Hematopoietic multipotent progenitor cell treated with erythropoietin and hydrocortisone succinate and interleukin-3 and kit ligand, for 17 days (in vitro differentiated cells): Measurements from ENCODE around the gene FAM180A.
"Not testable (repeated sequence)": the region's sequence is repeated elsewhere in the genome, so short reads cannot be mapped to it uniquely, and the experiment has no call there.

Experiments
- DNase-seq: peaks from one replicate; pipeline ENCODE4 v3.0.0-alpha.2; 2015; ENCODE audit warnings: low spot score

The FAM180A gene

DNA sequence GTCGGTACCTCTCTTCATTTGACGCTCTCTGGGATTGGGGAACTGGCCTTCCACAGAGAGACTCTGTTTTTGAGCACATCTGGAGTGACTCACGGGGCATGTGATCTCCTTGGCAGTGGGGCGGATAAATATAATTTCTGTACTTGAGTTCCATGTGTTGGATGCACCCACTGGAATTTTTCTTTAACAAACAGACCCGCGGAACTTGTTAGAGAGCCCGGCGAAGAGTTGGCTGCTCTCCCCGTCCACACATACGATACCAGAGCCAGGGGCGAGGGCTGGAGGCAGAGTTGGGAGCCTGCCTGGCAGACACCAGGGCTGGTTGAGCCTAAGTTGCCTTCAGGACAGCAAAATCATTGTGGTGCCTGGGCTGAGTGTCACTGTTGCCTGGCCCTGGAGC, at the start of gene FAM180A:
FAM180A (minus strand) TSS at position 44 of the 400 bp plus-strand sequence. CDS start 233 bp downstream, outside the sequence.
- no peak for DNase-seq

DNA sequence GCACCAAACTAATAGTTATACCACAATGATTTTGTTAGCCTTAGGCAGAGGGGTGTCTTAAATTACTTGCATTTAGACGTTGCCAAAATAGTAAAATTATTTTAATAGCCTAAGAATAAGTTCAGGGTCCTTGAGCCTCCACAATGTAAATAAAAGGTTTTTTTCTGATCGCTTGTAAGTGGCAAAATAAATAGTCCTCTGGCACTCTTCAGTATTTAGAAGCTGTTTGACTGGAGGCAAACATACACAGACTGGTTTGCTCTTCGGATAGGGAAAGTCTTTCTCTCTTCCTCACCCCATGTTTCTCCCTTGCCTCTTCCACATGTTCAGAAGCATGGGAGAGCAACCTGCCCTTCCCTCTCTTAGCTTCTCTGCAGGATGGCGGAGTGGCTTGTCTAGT, 49.5 kb upstream of the FAM180A start:
- DNase-seq, result no peak

DNA sequence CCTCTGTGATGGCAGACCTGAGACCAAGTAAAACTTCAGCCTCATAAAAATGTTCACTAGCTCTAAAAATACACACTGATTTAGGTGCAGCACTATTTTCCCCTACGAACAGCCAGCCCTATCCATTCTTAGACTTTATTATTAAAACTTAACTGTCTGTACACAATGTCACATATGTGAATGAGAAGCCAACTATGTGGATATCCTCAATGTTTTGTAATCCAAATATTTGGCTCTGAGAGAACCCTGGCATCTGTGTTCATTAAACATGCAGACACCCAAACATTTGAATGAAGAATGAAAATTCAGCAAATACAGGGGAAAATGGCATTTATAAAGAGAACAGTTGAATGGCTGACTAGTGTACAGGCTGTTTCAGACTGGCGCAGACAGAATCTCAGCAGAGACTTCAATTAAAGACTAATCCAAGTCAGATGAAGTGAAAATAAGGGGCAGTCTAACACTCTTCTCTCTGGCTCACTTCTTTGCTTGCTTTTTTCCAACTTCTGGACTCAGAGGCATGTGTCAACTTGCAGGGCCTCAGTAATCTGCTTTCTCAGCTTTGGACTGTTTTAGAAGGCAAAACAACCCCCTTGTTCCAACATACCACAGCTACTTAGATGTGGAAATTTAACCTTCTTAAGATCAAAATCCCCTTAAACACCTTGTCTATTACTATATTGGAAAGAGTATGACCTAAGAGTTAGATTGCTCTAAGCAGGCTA, 47.4 kb upstream of the FAM180A start:
- no peak for DNase-seq

DNA sequence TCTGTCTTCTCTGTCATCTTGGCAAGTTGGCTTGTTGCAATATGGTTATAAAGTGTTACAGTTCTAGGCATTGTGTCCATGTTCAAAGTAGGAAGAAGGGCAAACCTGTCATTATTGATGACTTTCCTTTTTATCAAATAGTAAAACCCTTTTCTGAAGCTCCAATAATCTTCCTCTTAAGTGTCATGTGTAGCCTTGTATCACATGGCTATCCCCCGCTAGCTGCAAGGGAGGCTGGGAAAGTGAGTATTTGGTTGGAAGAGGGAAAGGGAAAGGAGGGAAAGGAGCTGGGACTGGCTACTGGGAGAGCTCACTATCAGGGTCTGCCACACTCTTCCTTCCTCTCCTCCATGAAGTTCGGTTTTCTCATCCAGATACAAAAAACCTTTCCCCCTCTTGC, 45.2 kb upstream of the FAM180A start:
- no peak for DNase-seq

DNA sequence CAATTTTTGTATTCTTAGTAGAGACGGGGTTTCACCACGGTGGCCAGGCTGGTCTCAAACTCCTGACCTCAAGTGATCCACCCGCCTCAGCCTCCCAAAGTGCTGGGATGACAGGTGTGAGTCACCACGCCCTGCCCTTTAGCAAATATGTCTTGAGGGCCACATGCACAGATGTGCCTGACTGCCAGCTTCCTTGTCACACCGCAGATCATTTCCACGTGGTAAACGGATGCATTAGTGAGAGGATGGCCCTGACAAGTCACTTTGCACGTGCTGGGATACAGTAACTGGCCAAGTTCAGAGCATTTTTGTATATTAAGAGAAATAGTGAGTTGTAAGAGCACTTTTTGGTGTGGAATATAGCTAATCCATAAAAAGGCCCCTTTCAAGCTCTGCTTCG, 44.3 kb upstream of the FAM180A start:
- no peak for DNase-seq

DNA sequence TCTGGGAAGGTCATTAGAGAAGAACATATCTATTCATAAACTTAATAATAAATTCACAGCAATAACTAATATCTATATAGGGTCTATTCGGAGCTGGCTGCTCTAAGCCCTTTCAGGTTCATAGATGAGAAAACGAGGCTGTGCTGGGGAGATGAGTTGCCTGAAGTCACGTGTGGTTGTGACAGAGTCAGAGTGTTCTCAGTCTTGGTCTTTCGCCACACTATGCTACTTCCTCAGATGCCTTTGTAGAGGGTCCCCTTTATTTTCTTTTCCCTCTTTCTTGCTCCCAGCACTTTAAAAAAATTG, 43.7 kb upstream of the FAM180A start:
- DNase-seq, result no peak

DNA sequence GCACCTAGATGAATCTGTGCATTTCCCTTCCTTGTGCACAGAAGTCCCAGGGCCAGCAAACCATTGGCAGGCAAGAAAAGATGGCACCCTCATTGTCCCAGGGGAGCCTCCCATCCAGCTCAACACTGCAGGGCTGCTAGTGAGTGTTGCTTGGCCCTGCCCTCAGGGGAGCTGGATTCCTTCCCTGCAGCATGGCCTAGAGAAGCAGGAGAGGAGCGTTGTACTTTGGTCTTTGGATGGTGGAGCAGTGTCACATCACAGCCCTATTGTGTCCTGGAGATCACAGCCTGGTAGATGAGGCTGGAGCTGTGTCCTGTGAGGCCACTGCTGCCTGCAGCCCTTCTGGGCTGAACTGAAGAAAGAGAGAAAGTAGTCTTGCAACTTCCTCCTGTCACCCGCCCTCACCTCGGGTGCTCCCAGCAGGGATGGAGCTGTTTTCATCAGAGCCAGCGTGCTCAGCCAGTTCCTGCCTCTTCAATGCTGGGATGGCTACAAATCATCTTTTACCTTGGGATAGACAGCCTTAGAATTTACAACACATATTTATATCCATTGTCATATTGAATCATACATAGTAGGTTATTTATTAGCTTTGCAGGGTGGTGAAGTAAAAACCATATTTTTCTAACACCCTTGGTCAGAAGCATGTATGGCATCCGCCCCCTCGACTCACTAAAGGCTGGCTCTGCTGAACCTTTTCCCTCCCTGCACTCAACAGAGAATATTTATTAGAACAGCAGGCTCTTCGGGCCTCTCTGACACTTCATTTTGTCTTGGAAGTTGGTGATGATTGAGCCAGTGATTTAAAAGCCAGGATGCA, 43.1 kb upstream of the FAM180A start:
- no peak for DNase-seq

DNA sequence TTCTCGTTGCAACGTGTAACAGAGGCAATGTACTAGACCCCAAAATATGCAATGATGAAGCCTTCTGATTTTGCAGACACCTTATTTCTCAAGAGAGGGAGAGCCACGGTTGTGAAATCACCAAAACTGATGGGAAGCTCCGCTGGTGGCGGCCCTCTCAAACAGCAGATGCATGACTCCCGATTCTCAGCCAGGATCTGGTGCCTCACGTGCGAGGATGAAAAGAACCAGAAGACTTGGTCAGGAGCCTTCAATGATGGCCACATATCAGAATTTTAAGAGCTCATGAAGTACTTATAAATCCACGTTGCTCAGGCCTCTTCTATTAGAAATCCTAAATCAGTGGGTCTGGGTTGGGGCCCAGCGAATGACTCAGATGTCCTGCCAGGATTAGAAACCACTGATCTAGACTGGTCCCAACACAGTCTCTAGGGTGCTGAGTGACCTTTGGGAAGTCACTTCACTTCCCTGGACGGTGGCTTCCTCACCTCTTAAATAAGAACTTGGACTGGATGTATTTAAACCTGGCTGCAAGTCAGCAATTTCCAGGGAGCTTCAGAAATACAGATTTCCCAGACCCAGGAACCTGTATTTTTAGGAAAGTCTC, 41.9 kb upstream of the FAM180A start:
- DNase-seq, result no peak

DNA sequence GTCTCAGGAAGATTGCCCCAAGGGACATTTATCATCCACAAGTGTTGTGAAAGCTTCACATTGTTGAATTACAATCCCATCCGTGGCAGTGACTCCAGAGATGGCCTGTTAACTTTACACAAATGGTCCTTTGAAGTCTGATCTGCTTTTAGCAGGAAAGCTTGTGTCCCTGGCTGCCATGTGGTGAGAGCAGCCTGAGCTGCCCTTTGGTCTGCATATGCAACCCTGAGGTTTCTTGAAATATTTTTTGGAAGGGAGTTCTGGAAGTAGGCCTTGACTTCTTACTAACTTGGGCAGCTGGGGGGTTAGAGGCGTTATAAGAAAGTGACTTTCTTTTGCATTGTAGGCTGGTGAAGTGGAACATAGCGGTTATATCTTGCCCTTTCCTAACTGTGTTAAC, 41.3 kb upstream of the FAM180A start:
- DNase-seq, result no peak

DNA sequence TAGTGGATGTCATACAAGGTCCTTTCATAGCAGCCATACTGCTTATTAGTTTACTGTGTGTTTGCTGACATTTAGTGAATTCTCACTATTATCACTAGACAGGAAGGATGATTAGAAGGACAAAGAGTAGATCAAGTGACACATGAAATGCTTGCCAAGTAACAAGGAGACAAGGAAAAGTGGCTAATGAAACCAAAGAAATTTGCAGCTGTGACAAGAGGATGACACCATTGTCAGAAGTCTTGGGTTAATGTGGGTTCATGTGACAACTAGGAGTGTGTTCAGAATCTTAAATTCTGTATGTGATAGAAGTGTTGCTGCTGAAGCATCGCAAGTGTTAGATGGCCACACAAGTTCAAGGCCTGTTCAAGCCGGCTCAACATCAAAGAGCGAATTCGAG, 40.8 kb upstream of the FAM180A start:
- no peak for DNase-seq

DNA sequence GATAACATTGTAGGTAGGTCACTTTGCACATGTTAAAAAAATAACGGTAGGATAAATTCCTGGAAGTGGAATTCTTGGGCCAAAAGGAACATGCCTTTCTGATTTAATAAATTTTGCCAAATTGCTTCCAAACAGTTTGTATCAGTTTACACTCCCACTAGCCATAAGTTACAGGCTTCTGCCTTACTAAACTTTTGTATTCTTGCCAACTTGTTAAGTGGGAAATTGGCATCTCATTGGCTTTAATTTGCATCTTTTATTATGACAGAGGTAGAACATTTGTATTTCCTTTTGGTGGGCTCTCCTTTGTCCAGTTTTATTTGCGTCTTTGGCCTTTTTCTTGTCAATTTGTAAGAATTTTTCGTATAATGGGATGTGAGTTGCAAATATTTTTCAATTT, 38.3 kb upstream of the FAM180A start:
- DNase-seq, result no peak

DNA sequence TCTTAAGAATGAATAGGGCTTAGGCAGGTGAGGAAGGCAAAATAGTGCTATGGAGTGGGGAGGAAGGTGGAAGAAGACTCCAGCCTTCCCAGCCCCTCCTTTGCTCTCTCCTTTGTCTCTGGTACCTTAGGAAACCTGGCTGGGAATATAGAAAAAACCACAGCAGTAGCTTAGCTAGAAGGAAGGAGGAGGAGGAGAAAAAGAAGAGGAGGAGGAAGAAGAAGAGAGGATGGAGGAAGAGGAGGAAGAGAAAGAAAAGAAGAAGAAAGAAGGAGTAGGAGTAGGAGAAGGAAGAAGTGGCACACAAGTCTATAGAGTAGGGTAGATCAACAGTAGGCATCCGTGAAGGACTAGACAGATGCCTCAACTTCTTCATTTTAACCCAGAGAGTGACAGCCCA, 36.5 kb upstream of the FAM180A start:
- no peak for DNase-seq

DNA sequence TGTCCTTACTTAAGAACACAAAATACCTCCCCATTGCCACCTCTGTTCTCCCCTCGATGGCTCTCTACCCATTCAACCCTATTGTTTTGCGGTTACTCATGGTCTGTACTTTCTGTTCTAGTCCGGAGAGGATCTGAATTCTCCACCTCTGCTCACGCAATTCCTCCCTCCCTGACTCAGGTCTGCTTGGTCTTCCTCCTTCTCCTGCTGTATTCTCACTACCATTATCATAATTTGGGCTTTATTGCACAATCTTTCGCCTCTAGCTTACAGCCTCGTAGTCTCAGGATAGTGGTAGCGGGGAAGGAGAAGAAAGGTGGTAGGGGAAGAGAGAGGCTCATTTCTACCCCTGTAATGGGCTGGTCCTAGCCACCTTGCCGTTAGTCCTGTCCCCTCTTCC, 35.4 kb upstream of the FAM180A start:
- DNase-seq, result no peak

DNA sequence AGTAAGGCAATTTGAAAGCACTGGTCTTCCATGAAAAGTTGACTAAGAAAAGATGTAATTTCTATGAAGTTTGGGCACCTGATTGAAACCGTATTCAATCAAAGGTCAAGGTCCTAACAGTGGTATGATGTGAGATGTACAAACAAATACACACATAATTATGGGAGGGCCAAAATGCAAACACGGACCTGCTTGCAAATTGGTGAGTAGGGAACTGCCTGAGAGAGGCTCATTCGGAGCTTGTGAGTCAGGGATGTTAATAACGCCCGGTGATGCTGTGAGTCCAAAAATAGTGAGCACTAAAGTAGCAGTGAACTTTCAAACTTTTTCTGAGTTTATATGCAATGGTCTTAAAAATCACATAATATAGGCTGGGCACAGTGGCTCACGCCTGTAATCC, 34.2 kb upstream of the FAM180A start:
- DNase-seq, result no peak

DNA sequence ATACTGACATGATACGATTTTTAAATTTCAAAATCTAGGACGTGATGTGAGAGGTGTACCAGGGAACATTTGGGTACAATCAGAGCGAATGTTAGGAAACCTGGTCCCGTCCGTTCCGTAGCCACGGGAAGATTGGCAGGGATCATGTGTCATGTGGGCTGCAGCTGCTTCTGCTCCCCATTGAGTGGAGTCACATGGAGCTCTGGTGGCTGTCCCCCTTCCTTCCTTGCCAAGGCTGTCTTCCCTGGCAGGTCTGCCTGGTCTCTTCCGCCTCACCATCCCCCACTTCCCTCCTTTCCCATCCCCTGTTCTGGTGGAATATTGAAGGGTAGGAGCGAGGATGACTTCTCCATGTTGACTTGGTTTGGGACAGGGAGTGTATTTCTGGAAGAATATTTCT, 33.8 kb upstream of the FAM180A start:
- no peak for DNase-seq

DNA sequence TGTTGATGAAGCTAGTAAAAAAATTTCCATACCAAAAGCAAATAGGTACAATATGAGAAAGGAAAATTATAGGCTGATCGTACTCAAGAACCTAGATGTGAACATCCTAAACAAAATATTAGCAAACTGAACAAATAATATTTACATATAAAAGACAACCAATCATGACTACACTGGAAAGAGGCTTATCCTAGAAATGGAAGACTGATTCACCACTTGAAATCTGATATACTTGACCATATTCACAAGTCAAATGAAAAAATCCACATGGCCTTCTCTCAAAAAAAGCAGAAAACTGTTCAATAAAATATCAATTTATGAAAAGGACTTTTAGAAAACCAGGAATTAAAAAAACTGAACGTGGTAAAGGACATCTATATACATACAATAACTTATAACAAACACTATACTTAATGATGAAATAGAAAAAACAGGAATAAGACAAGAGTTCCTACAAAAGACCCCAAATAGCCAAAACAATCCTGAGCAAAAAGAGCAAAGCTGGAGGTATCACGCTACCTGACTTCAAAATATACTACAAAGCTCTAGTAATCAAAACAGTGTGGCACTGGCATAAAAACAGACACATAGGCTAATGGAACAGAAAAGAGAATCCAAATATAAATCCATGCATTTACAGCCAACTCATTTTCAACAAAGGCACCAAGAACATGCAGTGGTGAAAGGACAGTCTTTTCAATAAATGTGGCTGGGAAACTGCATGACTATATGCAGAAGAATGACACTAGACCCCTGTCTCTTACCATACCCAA, 29.2 kb upstream of the FAM180A start:
- DNase-seq, result no peak

DNA sequence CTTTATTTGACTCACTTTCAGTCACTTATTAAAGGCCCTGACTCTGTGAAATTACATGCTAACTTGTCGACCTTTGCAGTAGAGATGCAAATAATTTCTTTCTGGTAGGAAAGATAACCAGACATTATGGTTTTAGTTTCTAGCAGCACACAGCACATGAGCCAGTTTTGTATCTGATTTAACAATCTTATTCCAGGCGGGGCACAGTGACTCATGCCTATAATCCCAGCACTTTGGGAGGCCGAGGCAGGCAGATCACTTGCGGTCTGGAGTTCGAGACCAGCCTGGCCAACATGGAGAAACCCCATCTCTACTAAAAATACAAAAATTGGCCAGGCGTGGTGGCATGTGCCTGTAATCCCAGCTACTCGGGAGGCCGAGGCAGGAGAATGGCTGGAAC, 27.3 kb upstream of the FAM180A start:
- DNase-seq, result not testable (repeated sequence)

DNA sequence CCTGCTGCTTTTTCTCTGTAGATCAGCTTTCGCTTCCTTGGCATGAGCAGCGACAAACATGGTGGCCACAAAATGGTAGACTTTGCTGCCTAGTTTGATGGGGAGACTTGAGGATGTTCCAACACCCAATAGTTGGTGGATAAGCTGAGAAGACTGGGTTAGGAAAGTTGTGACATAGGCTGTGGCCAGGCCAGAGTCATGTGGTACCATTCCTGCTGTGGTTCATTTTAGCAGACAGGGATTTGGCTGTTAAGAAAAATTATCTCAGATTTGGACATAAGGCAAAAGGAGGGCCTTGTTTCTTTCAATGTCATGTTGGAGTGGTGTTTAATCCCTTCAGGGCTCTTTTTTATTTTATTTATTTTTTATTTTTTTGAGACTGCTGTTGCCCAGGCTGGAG, 26.6 kb upstream of the FAM180A start:
- DNase-seq, result no peak

DNA sequence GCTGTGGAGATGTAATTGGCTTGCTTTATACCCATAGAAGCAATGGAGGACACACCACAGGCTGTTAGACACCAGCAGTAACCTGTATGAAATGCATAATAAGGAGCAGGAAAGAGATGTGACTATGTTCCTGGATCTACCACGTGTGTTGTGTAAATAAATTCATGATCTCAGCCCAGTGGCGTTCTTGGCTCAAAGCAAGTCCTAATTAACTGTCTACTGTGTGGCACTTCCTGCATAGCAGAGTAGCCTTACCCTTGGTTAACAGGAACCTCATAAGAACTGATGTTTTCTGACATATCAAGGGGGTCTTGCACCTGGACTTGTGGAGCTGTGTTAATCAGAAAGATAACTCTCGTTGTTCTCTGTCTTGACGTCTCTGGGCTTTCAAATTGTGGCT, 25.7 kb upstream of the FAM180A start:
- no peak for DNase-seq

DNA sequence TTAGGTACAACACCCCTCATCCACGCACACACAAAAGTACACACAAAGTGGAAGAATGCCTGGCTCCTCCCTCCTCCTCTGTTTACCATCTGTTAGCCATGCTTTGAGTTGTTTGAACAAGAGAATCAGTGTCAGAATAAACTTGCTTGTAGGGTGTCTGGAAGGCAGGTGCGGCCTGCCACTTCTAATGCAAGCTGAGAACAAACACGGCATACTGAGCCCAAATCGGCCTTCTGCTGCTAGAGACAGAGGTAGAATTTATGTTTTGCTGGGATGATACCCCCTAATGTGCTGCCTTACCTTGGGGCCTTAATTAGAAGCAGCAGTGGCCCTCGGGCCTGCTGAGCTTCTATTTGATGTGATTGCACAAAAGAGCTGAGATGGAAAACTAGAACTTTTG, 24.9 kb upstream of the FAM180A start:
- no peak for DNase-seq

DNA sequence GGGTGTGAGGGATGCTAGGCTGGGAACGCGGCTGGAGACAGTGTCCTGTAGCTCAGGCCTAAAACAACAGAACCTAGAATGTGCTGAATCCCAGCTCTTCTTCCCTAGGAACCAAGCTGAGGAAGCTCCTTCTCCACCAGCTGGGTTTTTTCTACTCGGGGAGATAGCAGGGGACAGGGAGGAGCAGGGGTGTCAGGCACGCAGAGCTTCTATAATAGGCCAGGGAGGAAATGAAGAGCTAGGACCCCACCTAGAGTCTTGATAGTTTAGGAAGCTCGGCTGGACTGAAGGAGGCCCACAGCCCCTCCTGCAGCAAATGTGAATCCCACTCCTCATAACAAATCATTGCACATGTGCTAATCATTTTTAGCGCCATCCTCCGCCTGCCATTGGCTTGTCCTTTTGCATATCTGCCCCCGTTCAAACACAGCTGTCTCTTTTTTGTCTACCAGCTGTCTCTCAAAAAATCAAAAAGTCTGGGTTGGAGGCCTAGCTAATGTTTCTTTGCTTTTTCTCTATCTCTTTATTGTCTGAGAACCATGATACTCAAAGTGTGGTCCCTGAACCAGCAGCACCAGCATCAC, 24.1 kb upstream of the FAM180A start:
- DNase-seq, result no peak

DNA sequence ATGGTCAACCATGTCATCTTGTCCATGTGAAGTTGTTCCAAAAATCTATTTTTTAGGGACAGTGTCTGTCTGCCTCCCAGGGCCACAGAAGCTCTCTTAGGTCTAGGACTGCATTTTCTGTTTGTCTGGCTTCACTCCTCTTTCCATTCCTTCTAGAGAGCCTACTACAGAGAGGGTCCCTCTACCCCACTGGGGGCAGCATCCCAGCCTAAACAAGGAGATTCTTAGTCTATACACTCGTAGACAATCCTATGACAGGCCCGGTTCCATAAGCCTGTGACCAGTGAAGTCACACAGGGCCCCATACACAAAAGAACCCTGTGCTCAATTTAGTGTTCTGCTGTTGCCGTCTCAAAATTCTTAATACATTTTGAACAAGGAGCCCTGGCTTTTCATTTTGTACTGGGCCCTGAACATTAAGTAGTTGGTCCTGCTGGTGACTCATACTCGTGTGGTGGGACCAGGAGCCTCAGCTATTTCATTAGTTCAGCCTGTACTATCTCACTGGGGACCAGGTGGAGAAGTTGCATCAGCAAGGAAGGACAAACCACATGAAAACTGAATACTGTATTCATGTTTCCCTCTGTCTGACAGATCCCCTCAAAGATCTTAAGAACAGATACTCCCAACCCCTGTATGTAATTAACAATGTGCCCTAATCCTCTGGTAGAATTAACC, 23.5 kb upstream of the FAM180A start:
- DNase-seq, result no peak
